Neural progenitor cell (in vitro differentiated cells): Measurements from ENCODE around the gene MBD1. TPM values are rescaled to one million over a fixed set of nuclear protein-coding genes. Genes with fewer than 3 reads are reported as not detected.
"Not testable (repeated sequence)": the region's sequence is repeated elsewhere in the genome, so short reads cannot be mapped to it uniquely, and the experiment has no call there.

Experiments used
- DNase-seq: peaks from one replicate; pipeline ENCODE4 v3.0.0-alpha.2; 2016; ENCODE audit warnings: low spot score
- H2AFZ ChIP-seq: fragments of 200-600 bp; sonication (generic); replicated peaks from 2 replicates; pipeline ENCODE4 v1.6.1; 2016; ENCODE audit warnings: antibody characterized with exemption
- H3F3A ChIP-seq: fragments of 200-600 bp; sonication (generic); 2 replicates; pipeline ENCODE4 v1.6.1; 2016; ENCODE audit warnings: antibody characterized with exemption, low read depth
- H3K27ac ChIP-seq: fragments of 200-600 bp; sonication (generic); 2 replicates; pipeline ENCODE4 v1.5.1; 2016; ENCODE audit warnings: mild to moderate bottlenecking
- H3K27me3 ChIP-seq: fragments of 200-600 bp; sonication (generic); 2 replicates; pipeline ENCODE4 v1.6.1; 2016; ENCODE audit warnings: mild to moderate bottlenecking, moderate library complexity
- H3K36me3 ChIP-seq: fragments of 200-600 bp; sonication (generic); 2 replicates; pipeline ENCODE4 v1.5.1; 2016
- H3K4me1 ChIP-seq: fragments of 200-600 bp; sonication (generic); 2 replicates; pipeline ENCODE4 v1.6.1; 2016; ENCODE audit warnings: mixed run types
- H3K4me2 ChIP-seq: fragments of 200-600 bp; sonication (generic); 2 replicates; pipeline ENCODE4 v1.6.1; 2016
- H3K4me3 ChIP-seq: fragments of 200-600 bp; sonication (generic); 2 replicates; pipeline ENCODE4 v1.5.1; 2016
- H3K79me2 ChIP-seq: fragments of 200-600 bp; sonication (generic); 2 replicates; pipeline ENCODE4 v1.6.1; 2016; ENCODE audit warnings: low read depth
- H3K9ac ChIP-seq: fragments of 200-600 bp; sonication (generic); 2 replicates; pipeline ENCODE4 v1.6.1; 2016
- H3K9me3 ChIP-seq: fragments of 200-600 bp; sonication (generic); 2 replicates; pipeline ENCODE4 v1.5.1; 2016; ENCODE audit warnings: low read depth
- H4K20me1 ChIP-seq: fragments of 200-600 bp; sonication (generic); 2 replicates; pipeline ENCODE4 v1.6.1; 2016; ENCODE audit warnings: low read depth
- H3K27ac Mint-ChIP-seq: 3 replicates; pipeline ENCODE4 v1.8.0; 2021; ENCODE audit warnings: mixed read lengths
- H3K27me3 Mint-ChIP-seq: 2 replicates; pipeline ENCODE4 v1.8.0; 2022; ENCODE audit warnings: low read depth, mild to moderate bottlenecking, inconsistent platforms, moderate library complexity, mixed read lengths; ENCODE audit not compliant: insufficient read depth
- H3K36me3 Mint-ChIP-seq: 3 replicates; pipeline ENCODE4 v1.8.0; 2021; ENCODE audit warnings: mixed read lengths
- H3K4me1 Mint-ChIP-seq: 3 replicates; pipeline ENCODE4 v1.8.0; 2021; ENCODE audit warnings: mixed read lengths
- H3K4me3 Mint-ChIP-seq: 3 replicates; pipeline ENCODE4 v1.8.0; 2021; ENCODE audit warnings: mild to moderate bottlenecking, moderate library complexity, mixed read lengths
- H3K9me3 Mint-ChIP-seq: 3 replicates; pipeline ENCODE4 v1.8.0; 2020; ENCODE audit warnings: mixed read lengths
- EZH2 ChIP-seq: fragments of 200-600 bp; sonication (generic); IDR thresholded peaks from 2 replicates; pipeline ENCODE4 v1.6.1; 2017; ENCODE audit warnings: antibody characterized with exemption, mild to moderate bottlenecking, moderate library complexity
- EZH2phosphoT487 ChIP-seq: fragments of 200-600 bp; sonication (generic); IDR thresholded peaks from 2 replicates; pipeline ENCODE4 v1.6.1; 2017; ENCODE audit warnings: antibody characterized with exemption
- small RNA-seq: library from RNA; depleted of rRNA; stranded (forward); fragments of <200 nt; gene quantifications from one replicate; pipeline ENCODE3, GENCODE V24; 2015
- total RNA-seq: library from RNA; depleted of rRNA; stranded (reverse); fragments of >200 nt; gene quantifications from 2 replicates; pipeline ENCODE4 v1.2.3, GENCODE V29; 2015; ENCODE audit warnings: low replicate concordance
- TF ChIP-seq, protein P1 (sequence below): fragments of 200-600 bp; sonication (generic); IDR thresholded peaks from 2 replicates; pipeline ENCODE4 v1.5.1; 2017; ENCODE audit warnings: antibody characterized with exemption, mild to moderate bottlenecking

The MBD1 gene
- total RNA-seq, 1 donor from 2014 or later: 32.7 TPM

DNA sequence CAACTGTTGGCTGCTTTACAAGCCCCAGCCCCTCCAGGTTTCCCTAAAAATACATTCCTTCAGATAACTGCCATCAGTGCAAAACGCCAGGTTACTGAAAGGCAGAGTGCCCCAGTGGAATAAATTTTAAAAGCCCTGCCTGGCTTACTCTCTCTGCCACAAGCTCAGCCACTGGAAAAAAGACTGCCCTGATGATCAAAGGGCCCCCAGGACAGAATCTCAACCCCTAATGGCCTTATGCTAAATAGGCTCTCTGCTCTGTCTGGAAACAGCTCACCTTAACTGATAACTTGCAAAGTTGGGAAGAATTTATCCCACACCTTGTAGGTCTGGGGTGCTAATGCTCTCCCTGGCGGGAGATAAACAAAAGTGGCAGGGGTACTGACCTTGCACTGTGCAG lies 48.9 kb downstream of the MBD1 start:
- Histone ChIP-seq H3K27ac (no peak overlapping the region), H2AFZ (no peak overlapping the region)
- no peak overlapping the region for H3K4me3 Mint-ChIP-seq

DNA sequence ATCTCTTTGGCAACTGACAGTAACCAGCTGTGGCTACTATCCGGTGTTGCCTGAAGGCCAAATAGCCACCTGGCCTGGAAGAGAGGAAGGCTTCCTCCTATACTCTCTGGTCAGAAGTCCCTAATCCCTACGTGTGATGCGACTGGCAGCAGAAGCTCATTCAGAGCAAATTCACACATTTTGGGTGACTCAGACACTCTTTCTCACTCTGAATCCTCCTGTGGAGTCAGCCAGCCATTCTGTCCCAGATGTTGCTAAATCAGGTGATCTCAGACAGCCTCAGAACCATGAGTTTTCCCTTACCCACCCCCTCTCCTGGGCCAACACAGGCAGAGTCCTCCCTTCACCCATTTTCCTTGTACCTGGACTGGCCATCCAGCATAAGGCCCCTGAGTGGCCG lies 49.7 kb downstream of the MBD1 start:
- no peak overlapping the region for H3K27ac ChIP-seq
- peak overlapping the region; percentile 50 for H3K4me3 Mint-ChIP-seq

More for the DNA sequence above, 48.9 kb downstream of the MBD1 start:
- H3K9ac ChIP-seq: no peak overlapping the region
- no peak for DNase-seq
- H4K20me1 ChIP-seq: no peaks in the 10 kb centered on the region
- H3K4me3 ChIP-seq: no peak overlapping the region
- no peaks in the 10 kb centered on the region for H3K9me3 ChIP-seq
- H3K79me2 ChIP-seq: no peaks in the 10 kb centered on the region
- H3K27me3 ChIP-seq: no peaks in the 10 kb centered on the region
- Mint-ChIP-seq H3K4me1 (peaks cover 20% of the 10 kb centered on the region), H3K27ac (no peak overlapping the region), H3K36me3 (no peaks in the 10 kb centered on the region), H3K27me3 (peaks cover 7% of the 10 kb centered on the region), H3K9me3 (no peaks in the 10 kb centered on the region)
- TF ChIP-seq, protein P1, sequence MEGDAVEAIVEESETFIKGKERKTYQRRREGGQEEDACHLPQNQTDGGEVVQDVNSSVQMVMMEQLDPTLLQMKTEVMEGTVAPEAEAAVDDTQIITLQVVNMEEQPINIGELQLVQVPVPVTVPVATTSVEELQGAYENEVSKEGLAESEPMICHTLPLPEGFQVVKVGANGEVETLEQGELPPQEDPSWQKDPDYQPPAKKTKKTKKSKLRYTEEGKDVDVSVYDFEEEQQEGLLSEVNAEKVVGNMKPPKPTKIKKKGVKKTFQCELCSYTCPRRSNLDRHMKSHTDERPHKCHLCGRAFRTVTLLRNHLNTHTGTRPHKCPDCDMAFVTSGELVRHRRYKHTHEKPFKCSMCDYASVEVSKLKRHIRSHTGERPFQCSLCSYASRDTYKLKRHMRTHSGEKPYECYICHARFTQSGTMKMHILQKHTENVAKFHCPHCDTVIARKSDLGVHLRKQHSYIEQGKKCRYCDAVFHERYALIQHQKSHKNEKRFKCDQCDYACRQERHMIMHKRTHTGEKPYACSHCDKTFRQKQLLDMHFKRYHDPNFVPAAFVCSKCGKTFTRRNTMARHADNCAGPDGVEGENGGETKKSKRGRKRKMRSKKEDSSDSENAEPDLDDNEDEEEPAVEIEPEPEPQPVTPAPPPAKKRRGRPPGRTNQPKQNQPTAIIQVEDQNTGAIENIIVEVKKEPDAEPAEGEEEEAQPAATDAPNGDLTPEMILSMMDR: no peak
- TF ChIP-seq EZH2 (no peak), EZH2phosphoT487 (no peak)
- peaks cover 9% of the 10 kb centered on the region for H3K4me1 ChIP-seq
- no peaks in the 10 kb centered on the region for H3K36me3 ChIP-seq
- no peaks in the 10 kb centered on the region for H3F3A ChIP-seq
- H3K4me2 ChIP-seq: no peak overlapping the region

DNA sequence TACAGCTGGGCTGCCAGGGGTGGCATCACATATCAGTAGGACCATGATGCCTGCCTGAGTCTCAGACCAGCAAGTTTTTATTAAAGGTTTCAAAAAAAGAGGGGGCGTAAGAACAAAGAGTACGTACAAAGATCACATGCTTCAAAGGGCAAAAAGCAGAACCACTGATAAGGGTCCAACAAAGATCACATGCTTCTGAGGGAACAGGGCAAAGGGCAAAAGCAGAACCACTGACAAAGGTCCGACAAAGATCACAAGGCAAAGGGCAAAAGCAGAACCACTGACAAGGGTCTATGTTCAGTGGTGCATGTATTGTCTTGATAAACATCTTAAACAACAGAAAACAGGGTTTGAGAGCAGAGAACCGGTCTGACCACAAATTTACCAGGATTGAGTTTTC lies 61.1 kb downstream of the MBD1 start:
- not testable (repeated sequence) for H3K79me2 ChIP-seq, H3K36me3 ChIP-seq, H3K27me3 Mint-ChIP-seq, H3K27me3 ChIP-seq, H4K20me1 ChIP-seq, H3F3A ChIP-seq, H3K9ac ChIP-seq, H3K4me1 ChIP-seq, H3K36me3 Mint-ChIP-seq, H3K4me3 ChIP-seq, H3K4me3 Mint-ChIP-seq, DNase-seq, H3K27ac Mint-ChIP-seq, H3K9me3 ChIP-seq, H2AFZ ChIP-seq, H3K4me1 Mint-ChIP-seq, H3K4me2 ChIP-seq, H3K27ac ChIP-seq
- peaks cover 27% of the 10 kb centered on the region for H3K9me3 Mint-ChIP-seq

More for the DNA sequence above, 49.7 kb downstream of the MBD1 start:
- Histone ChIP-seq H3K4me2 (no peak overlapping the region), H2AFZ (no peak overlapping the region), H3K79me2 (no peaks in the 10 kb centered on the region), H3K27me3 (no peaks in the 10 kb centered on the region), H3K4me1 (peaks cover 9% of the 10 kb centered on the region), H3K9ac (no peak overlapping the region), H4K20me1 (no peaks in the 10 kb centered on the region), H3K36me3 (no peaks in the 10 kb centered on the region), H3F3A (no peaks in the 10 kb centered on the region), H3K4me3 (no peak overlapping the region), H3K9me3 (no peaks in the 10 kb centered on the region)
- no peaks in the 10 kb centered on the region for H3K36me3 Mint-ChIP-seq
- DNase-seq: no peak
- H3K27me3 Mint-ChIP-seq: peaks cover 7% of the 10 kb centered on the region
- H3K4me1 Mint-ChIP-seq: peaks cover 20% of the 10 kb centered on the region
- no peak for TF ChIP-seq EZH2phosphoT487
- TF ChIP-seq, protein P1: no peak
- no peak for TF ChIP-seq EZH2
- H3K9me3 Mint-ChIP-seq: no peaks in the 10 kb centered on the region
- H3K27ac Mint-ChIP-seq: peak overlapping the region; percentile 65

Small RNA genes within 50 kb of the gene (small RNA-seq; reads per million reads assigned to genes)
- not detected for gene RNA5SP458

Other genes with a start within 250 kb of the MBD1 start
- 5.0 and 6.7 TPM in 2 replicates for gene MYO5B, start 86.4 kb downstream of the MBD1 start, total RNA-seq
- gene CFAP53, start 15.0 kb downstream of the MBD1 start, total RNA-seq: 0.36 and 0.74 TPM in 2 replicates
- gene CXXC1, start 6.2 kb upstream of the MBD1 start, total RNA-seq: 35.0 and 52.9 TPM in 2 replicates
- 31.4 and 57.2 TPM in 2 replicates for gene SKA1, start 93.5 kb upstream of the MBD1 start, total RNA-seq